ENCODE data around the gene ADD2.
"Not testable (repeated sequence)": the region's sequence is repeated elsewhere in the genome, so short reads cannot be mapped to it uniquely, and the experiment has no call there.

ADD2 gene

GRCh38 chr2:70655211-70655610, 112.8 kb downstream of the ADD2 start:
- not testable (repeated sequence) for H3K4me3 ChIP-seq (replicated peaks; ENCODE audit: low read depth, low read length); H3K36me3 ChIP-seq (ENCODE audit: control insufficient read depth, insufficient read depth, low read length); DNase-seq (ENCODE audit: extremely low read depth, insufficient read length); H3K27me3 ChIP-seq (replicated peaks; ENCODE audit: control insufficient read depth, insufficient read depth, low read length)
- TF ChIP-seq CTCF (IDR thresholded peaks at IDR 0.05; ENCODE audit: insufficient read depth, low read length, poor library complexity, severe bottlenecking): peak; percentile 37

- TF ChIP-seq CTCF (IDR thresholded peaks at IDR 0.05; ENCODE audit: insufficient read depth, low read length, poor library complexity, severe bottlenecking): no peak
- DNase-seq (ENCODE audit: extremely low read depth, insufficient read length): no peak
- no peaks in the 10 kb centered on the region for H3K27me3 ChIP-seq (replicated peaks; ENCODE audit: control insufficient read depth, insufficient read depth, low read length)
- H3K4me3 ChIP-seq (replicated peaks; ENCODE audit: low read depth, low read length): no peak overlapping the region
- H3K36me3 ChIP-seq (ENCODE audit: control insufficient read depth, insufficient read depth, low read length): no peaks in the 10 kb centered on the region
Measured at GRCh38 chr2:70651727-70652126, 116.3 kb downstream of the ADD2 start.

GRCh38 chr2:70651014-70651413, 117.0 kb downstream of the ADD2 start:
- no peak for DNase-seq (ENCODE audit: extremely low read depth, insufficient read length)
- TF ChIP-seq CTCF (IDR thresholded peaks at IDR 0.05; ENCODE audit: insufficient read depth, low read length, poor library complexity, severe bottlenecking): no peak
- Histone ChIP-seq H3K36me3 (ENCODE audit: control insufficient read depth, insufficient read depth, low read length) (no peaks in the 10 kb centered on the region), H3K27me3 (replicated peaks; ENCODE audit: control insufficient read depth, insufficient read depth, low read length) (no peaks in the 10 kb centered on the region), H3K4me3 (replicated peaks; ENCODE audit: low read depth, low read length) (no peak overlapping the region)

- Histone ChIP-seq H3K4me3 (replicated peaks; ENCODE audit: low read depth, low read length) (no peak overlapping the region), H3K27me3 (replicated peaks; ENCODE audit: control insufficient read depth, insufficient read depth, low read length) (no peaks in the 10 kb centered on the region), H3K36me3 (ENCODE audit: control insufficient read depth, insufficient read depth, low read length) (no peaks in the 10 kb centered on the region)
- TF ChIP-seq CTCF (IDR thresholded peaks at IDR 0.05; ENCODE audit: insufficient read depth, low read length, poor library complexity, severe bottlenecking): no peak
- no peak for DNase-seq (ENCODE audit: extremely low read depth, insufficient read length)
Measured at GRCh38 chr2:70648961-70649360, 119.0 kb downstream of the ADD2 start.

- TF ChIP-seq CTCF (IDR thresholded peaks at IDR 0.05; ENCODE audit: insufficient read depth, low read length, poor library complexity, severe bottlenecking): peak; percentile 99
- H3K27me3 ChIP-seq (replicated peaks; ENCODE audit: control insufficient read depth, insufficient read depth, low read length): no peaks in the 10 kb centered on the region
- peak; percentile 23 for DNase-seq (ENCODE audit: extremely low read depth, insufficient read length)
- no peak overlapping the region for H3K4me3 ChIP-seq (replicated peaks; ENCODE audit: low read depth, low read length)
- H3K36me3 ChIP-seq (ENCODE audit: control insufficient read depth, insufficient read depth, low read length): no peaks in the 10 kb centered on the region
Measured at GRCh38 chr2:70647873-70648481, 120.0 kb downstream of the ADD2 start.

- Histone ChIP-seq H3K4me3 (replicated peaks; ENCODE audit: low read depth, low read length) (no peak overlapping the region), H3K27me3 (replicated peaks; ENCODE audit: control insufficient read depth, insufficient read depth, low read length) (no peaks in the 10 kb centered on the region), H3K36me3 (ENCODE audit: control insufficient read depth, insufficient read depth, low read length) (no peaks in the 10 kb centered on the region)
- no peak for DNase-seq (ENCODE audit: extremely low read depth, insufficient read length)
- TF ChIP-seq CTCF (IDR thresholded peaks at IDR 0.05; ENCODE audit: insufficient read depth, low read length, poor library complexity, severe bottlenecking): no peak
Measured at GRCh38 chr2:70646420-70646818, 121.6 kb downstream of the ADD2 start.

All from GM06990 (cell line).